HG02610 (cell line): ENCODE results near the gene NUDT3.
"Not testable (repeated sequence)": the region's sequence is repeated elsewhere in the genome, so short reads cannot be mapped to it uniquely, and the experiment has no call there.

Experiments used
- ATAC-seq: cut with Tn5 transposase; IDR thresholded peaks from one replicate; pipeline ENCODE4 v1.9.1; 2021; ENCODE audit warnings: mild to moderate bottlenecking, moderate library complexity; ENCODE audit not compliant: unreplicated experiment

The NUDT3 gene

DNA sequence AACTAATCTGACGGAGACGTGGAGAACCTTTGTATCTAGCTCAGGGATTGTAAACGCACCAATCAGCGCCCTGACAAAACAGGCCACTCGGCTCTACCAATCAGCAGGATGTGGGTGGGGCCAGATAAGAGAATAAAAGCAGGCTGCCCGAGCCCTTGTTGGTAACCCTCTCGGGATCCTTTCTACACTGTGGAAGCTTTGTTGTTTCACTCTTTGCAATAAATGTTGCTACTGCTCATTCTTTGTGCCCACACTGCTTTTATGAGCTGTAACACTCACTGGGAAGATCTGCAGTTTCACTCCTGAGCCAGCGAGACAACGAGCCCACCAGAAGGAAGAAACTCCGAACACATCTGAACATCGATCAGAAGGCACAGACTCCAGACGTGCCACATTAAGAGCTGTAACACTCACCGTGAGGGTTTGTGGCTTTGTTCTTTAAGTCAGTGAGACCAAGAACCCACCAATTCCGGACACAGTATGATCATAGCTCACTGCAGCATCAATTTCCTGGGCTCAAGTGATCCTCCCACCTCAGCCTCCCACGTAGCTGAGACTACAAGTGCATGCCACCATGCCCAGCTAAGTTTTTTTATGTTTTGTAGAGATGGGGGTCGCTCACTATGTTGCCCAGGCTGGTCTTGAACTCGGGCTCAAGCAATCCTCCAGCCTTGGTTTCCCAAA, 122.7 kb downstream of the NUDT3 start:
- not testable (repeated sequence) for ATAC-seq

DNA sequence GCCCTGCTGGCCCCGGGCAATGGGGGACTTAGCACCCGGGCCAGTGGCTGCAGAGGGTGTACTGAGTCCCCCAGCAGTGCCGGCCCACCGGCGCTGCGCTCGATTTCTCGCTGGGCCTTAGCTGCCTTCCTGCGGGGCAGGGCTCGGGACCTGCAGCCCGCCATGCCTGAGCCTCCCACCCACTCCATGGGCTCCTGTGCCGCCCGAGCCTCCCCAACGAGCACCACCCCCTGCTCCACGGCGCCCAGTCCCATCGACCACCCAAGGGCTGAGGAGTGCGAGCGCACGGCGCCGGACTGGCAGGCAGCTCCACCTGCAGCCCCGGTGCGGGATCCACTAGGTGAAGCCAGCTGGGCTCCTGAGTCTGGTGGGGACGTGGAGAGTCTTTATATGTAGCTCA, 123.3 kb downstream of the NUDT3 start:
- ATAC-seq = not testable (repeated sequence)

DNA sequence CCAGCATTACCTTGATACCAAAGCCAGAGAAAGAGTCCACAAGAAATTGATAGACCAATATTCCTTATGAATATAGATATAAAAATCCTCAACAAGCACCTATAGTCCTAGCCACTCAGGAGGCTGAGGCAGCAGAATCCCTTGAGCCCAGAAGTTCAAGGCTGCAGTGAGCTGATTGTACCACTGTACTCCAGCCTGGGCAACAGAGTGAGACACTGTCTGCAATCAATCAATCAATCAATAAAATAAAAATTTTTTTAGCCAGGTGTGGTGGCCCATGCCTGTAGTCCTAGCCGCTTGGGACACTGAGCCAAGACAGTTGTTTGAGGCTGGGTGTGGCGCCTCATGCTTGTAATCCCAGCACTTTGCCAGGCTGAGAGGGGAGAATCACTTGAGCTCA, 124.7 kb downstream of the NUDT3 start:
- no peak for ATAC-seq

DNA sequence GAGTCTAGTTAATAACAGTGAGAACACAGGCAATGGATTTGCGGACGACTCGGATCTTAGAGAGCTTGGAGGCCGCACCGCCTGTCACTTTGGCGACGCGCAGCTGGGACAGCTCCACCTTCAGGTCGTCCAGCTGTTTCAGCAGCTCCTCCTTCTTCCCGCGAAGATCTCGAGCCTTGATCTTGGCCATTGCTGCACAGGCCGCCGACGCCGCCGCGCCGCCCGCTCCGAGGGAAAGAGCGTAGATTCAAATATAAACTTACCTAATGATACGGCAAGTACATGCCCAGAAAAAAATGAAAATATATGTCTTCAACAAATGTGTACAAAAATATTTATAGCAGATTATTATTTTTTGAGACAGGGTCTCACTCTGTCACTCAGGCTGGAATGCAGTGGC, 129.0 kb downstream of the NUDT3 start:
- ATAC-seq = not testable (repeated sequence)

DNA sequence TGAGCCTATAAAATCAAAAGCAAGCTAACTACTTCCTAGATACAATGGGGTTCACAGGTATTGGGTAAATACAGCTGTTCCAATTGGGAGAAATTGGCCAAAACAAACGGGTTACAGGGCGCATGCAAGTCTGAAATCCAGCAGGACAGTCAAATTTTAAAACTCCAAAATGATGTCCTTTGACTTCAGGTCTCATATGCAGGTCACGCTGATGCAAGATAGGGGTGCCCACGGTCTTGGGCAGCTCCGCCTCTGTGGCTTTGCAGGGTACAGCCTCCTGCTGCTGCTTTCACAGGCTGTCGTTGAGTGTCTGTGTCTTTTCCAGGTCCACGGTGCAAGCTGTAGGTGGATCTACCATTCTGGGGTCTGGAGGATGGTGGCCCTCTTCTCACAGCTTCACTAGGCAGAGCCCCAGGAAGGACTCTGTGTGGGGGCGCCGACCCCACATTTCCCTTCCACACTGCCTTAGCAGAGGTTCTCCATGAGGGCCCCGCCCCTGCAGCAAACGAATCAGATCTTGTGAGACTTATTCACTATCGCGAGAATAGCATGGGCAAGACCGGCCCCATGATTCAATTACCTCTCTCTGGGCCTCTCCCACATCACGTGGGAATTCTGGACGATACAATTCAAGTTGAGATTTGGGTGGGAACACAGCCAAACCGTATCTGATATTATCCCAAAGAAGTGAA, 131.7 kb downstream of the NUDT3 start:
- no peak for ATAC-seq

DNA sequence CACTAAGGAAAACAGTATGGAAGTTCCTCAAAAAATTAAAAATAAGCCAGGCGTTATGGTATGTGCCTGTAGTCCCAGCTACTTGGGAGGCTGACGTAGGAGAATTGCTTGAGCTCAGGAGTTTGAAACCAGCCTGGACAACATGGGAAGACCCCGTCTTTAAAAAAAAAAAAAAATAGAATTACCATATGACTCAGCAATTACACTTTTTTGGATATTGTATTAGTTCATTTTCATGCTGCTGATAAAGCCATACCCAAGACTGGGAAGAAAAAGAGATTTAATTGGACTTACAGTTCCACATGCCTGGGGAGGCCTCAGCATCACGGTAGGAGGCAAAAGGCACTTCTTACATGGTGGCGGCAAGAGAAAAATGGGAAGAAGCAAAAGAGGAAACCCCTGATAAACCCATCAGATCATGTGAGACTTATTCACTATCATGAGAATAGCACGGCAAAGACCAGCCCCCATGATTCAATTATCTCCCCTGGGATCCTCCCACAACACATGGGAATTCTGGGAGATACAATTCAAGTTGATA, 132.9 kb downstream of the NUDT3 start:
- ATAC-seq = no peak

DNA sequence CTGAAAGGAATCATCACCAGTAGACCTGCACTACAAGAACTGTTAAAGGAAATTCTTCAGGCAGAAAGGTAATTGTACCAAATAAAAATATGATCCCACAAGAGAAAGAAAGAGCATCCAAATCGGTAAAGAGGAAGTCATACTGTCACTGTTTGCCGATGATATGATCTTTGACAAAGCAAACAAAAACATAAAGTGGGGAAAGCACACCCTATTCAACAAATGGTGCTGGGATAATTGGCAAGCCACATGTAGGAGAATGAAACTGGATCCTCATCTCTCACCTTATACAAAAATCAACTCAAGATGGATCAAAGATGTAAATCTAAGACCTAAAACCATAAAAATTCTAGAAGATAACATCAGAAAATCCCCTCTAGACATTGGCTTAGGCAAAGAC, 140.1 kb downstream of the NUDT3 start:
- ATAC-seq = not testable (repeated sequence)

DNA sequence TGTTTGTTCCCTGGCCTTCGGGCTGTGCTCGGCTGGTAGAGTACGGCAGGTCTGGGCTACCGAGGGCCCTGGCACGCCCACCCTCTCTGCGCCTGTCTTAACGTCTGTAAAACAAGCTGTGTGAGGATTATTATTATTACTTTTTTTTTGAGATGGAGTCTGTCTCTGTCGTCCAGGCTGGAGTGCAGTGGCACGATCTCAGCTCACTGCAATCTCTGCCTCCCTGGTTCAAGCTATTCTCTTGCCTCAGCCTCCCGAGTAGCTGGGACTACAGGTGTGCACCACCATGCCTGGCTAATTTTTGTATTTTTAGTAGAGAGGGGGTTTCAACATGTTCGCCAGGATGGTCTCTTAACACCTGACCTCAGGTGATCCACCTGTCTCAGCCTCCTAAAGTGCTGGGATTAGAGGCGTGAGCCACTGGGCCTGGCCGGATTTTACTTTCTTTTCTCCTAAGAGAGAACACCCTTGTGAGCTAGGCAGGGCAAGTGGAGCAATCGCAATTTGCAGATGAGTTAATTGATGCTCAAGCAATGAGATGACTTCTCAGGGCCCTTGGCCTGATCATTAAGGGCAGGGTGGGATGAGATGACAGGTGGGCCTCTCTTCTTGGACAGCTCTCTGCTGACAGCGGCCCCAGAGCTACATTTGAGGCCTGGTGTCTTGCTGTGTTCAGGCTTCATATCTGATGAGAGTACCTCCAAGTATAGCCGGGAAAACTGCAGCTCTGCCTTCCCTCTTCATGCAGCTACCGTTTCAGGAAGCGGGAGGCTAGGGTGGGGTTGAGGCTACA, 142.8 kb downstream of the NUDT3 start:
- peak; percentile 23 for ATAC-seq

DNA sequence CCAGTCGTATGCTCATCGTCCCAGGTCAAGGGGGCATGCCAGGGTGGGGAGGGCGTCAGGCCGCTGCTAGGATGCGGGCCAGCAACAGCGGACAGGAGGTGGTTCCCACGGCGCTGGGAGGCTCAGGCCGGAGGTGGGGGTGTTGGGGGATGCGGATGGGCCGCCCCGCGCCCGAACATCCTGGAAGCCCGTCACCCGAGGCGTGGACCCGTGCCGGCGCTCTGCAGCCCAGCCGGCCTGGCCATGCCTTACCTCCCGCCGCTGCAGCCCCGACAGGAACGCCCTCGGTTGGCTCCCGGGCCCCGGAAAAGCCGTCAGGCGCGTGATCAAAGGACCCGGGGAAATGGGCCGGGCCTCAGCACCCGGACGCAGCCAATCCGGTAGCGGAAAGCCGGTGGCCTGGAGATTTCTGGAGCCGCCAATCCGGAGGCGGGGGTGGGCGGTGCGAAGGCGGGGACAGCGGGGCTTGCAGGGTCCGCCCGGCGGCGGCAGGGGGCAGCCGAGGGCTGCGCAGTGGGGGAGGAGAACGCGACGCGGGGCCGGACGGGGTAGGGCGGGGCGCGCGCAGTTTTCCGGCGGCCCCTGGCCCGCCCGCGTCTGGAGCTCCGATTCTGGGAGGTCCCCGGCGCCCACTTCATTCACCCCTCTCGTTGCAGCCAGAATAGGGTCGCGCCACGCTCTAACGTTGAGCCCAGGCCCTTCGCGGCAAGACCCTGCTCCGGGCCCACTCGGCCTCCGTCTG, 143.6 kb downstream of the NUDT3 start, which contains the start of gene SMIM29:
Gene SMIM29, minus strand, starts transcription at position 280 of the 742 bp plus-strand sequence. CDS start 1,215 bp downstream, outside the sequence.
- peak; percentile 75 for ATAC-seq

DNA sequence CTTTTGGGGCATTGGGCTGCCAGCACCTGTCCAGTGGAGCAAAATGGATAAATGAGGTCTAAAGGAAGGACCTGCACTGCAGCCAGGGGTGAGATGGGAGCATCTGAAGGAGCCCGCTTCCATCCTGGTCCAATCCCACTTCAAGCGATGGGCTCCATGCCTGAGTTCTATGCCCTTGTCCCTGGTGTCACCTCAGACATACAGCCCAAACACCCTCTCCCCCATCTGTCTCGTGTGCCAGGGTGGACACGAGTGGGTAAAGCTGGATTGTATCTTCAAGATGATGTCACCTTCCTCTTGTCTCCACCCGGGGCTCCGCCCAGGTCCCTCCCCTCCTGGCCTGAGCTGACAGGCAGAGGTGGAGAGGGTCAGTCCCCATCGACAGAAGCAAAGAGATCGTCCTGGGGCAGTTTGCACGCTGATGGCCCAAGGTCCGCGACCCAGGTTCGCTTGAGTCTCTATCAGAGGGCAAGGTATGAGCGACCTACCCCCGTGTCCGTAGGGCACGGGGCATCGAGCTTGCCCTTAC, 144.2 kb downstream of the NUDT3 start:
- peak; percentile 16 for ATAC-seq

DNA sequence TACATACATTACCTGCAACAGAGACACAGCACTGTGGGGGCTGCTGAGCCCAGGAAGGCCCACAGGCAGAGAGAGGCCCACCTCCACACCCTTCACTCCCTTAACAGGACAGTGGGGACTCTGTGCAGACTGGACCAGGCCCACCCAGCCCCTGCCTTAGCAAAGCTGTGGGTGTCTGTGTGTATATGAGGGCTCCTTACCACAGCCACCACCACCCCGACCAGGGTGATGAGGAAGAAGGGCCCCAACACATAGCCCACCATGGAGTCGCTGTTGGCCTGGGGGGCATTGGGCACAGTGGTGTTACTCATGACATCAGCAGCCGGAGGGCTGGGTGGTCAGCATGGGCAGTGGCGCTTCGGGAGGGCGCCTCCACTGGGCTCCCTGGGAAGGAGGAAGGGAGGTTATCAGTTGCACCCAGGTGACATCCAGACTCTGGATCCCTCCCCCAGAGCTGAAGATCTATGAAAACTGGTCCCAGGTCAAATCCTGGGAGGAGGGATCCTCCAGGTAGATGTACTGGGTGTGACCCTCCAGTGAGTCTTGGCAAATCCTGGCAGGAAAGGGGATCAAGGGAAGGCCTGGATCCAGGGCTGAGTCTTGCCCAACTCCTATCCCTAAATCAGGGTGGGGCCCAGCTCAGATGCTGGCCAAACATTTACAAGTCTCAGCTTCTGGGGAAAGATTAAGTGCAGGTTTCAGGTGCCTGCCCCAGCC, 144.8 kb downstream of the NUDT3 start:
- ATAC-seq = no peak

DNA sequence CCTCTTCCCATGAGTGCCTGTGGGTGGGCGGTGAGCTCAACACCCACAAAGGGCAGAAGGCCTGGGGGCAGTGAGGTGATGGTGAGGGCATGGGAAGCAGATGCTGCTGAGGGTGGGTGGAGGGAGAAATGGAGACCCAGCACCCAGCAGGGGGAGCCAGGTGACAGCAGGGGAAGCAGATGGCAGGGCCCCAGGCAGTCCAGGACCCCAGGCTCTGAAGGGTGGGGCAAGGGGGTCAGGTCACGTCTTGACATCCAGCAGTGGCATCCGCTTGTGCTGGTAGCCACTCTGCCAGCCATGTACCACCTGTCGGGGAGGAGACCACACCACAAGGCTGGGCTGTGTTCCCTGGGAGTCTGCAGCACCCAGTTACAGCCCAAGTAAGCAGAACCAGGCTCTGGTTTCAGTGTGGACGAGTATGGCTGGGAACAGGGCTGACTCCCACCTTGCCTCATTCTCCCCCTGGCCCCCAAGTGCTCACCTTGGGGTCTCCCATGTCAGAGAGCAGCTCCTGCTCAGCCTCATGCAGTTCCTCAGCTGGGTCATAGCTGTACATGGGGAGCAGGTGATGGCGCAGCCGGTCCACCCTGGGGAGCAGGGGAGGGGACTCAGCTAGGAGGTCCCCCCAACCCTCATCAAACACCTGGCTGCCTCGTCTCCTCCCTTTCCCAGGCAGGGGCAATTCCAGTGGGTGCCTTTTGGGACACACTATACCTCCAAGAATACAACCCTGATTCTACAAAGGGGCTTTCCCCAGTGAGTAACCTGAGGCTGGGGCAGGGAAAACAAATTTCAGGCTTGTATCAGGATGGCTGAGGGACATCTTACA, 145.7 kb downstream of the NUDT3 start:
- no peak for ATAC-seq

DNA sequence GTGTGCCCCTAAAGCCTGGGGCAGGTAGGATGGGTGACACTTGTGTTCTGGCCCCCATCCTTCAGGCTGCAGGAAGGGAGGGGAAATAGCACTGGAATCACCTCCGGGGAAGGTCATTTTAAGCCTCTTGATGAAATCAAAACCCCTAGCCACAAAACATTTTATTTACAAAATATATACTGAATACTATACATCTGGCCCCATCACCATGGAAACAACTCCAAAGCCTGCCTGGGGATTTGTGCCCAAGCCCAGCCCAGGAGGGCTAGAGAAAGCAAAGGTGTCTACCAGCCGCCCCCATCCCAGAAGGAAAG, 146.3 kb downstream of the NUDT3 start:
- no peak for ATAC-seq

DNA sequence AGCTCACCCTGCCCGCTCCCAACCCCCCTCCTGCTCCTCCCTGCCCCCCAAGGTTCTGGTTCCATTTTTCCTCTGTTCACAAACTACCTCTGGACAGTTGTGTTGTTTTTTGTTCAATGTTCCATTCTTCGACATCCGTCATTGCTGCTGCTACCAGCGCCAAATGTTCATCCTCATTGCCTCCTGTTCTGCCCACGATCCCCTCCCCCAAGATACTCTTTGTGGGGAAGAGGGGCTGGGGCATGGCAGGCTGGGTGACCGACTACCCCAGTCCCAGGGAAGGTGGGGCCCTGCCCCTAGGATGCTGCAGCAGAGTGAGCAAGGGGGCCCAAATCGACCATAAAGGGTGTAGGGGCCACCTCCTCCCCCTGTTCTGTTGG, 146.7 kb downstream of the NUDT3 start:
- ATAC-seq = not testable (repeated sequence)

DNA sequence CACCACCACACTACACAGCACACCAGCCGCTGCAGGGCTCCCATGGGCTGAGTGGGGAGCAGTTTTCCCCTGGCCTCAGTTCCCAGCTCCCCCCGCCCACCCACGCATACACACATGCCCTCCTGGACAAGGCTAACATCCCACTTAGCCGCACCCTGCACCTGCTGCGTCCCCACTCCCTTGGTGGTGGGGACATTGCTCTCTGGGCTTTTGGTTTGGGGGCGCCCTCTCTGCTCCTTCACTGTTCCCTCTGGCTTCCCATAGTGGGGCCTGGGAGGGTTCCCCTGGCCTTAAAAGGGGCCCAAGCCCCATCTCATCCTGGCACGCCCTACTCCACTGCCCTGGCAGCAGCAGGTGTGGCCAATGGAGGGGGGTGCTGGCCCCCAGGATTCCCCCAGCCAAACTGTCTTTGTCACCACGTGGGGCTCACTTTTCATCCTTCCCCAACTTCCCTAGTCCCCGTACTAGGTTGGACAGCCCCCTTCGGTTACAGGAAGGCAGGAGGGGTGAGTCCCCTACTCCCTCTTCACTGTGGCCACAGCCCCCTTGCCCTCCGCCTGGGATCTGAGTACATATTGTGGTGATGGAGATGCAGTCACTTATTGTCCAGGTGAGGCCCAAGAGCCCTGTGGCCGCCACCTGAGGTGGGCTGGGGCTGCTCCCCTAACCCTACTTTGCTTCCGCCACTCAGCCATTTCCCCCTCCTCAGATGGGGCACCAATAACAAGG, 147.3 kb downstream of the NUDT3 start:
- ATAC-seq = not testable (repeated sequence)

DNA sequence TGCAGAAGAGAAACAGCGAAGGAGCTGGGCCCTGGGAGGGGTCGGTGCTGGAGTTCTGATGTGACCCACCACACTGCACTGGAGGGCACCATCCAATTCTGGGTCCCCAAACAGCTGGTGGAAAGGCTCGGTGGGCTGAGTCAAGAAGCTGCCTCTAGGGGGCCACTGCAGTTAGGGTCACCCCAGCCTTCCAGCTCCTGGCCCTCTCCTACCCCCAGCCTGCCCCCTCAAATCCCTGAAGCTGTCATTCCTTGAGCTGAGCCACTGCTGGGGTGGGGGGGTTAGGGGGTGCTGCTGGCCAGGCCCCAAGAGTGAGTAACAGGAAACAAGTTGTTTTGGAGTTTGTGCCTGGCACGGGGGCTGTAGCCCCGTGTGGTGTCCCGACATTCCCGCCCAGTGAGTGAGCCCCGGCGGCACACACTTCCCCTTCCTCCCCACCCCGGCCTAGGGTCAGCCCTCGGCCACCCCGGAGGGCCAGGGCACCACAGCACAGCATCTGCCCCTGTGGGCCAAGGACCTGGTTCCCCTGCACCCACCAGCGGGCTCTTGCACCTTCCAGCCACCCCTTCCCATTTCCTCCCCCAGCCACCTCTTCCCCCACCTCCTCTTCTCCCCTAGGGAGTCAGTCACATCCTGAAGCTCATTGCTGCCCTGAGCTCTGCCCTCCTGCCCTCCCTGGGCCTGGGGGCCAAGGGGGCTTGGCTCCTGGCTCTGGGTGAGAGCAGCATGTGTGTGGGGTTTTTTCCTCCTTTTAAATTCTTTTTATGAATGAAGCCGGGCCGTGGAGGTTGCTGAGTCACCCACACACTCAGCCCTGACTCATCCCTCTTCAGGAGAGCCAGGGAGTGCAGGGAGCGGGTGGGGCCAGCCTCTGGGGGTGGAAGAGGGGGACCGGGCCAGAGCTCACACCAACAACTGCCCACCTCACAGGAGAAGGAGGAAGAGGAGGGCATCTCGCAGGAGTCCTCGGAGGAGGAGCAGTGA, 148.3 kb downstream of the NUDT3 start:
- no peak for ATAC-seq

DNA sequence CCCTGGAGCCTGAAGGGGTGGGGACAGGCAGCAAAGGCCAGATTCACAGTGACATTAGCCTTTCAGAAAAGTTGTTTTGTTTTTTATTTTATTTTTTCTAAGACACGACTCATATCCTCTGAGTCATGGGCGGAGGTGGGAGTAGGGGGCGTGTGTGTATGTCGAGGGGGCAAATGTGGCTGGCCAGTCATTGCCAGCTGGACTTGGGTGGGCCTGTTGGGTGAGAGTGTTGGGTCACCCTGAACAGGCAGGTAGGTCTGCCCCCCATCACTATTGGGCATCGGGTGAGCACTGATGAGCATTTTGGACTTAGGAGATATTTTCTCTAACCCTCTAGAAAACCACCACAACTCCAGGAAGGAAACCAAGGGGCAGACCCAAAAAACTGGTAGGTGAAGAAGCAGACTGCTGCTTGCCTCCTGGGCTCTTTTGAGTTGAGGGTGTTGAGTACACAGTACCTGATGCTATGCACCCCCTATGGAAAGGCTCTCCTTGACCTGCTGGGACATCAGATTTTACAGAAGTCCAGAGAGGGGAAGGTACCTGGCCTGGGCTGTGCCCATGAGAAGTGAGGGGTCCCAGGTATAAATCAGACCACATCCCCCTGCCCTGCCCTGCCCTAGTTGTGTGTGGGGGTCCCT, 149.2 kb downstream of the NUDT3 start:
- ATAC-seq = no peak
